Measurements from ENCODE around the gene CMSS1.

Gene CMSS1

GRCh38 chr3:100140976-100141375 is 323.3 kb downstream of the CMSS1 start:
- TF ChIP-seq CTCF (IDR thresholded peaks at IDR 0.05; ENCODE audit: borderline replicate concordance, insufficient read depth, low read depth, low read length) = no peak
- no peak overlapping the region for H3K4me3 ChIP-seq (ENCODE audit: low read depth, low read length)

GRCh38 chr3:100141586-100141985 is 323.9 kb downstream of the CMSS1 start:
- H3K4me3 ChIP-seq (ENCODE audit: low read depth, low read length) = no peak overlapping the region
- TF ChIP-seq CTCF (IDR thresholded peaks at IDR 0.05; ENCODE audit: borderline replicate concordance, insufficient read depth, low read depth, low read length) = no peak

GRCh38 chr3:100144255-100144866 is 326.7 kb downstream of the CMSS1 start:
- H3K4me3 ChIP-seq (ENCODE audit: low read depth, low read length) = no peak overlapping the region
- TF ChIP-seq CTCF (IDR thresholded peaks at IDR 0.05; ENCODE audit: borderline replicate concordance, insufficient read depth, low read depth, low read length) = no peak

- no peak overlapping the region for H3K4me3 ChIP-seq (ENCODE audit: low read depth, low read length)
- TF ChIP-seq CTCF (IDR thresholded peaks at IDR 0.05; ENCODE audit: borderline replicate concordance, insufficient read depth, low read depth, low read length) = no peak
Observed at GRCh38 chr3:100149130-100149529, 331.5 kb downstream of the CMSS1 start.

- no peak overlapping the region for H3K4me3 ChIP-seq (ENCODE audit: low read depth, low read length)
- no peak for TF ChIP-seq CTCF (IDR thresholded peaks at IDR 0.05; ENCODE audit: borderline replicate concordance, insufficient read depth, low read depth, low read length)
Observed at GRCh38 chr3:100149713-100150415, 332.2 kb downstream of the CMSS1 start.

- TF ChIP-seq CTCF (IDR thresholded peaks at IDR 0.05; ENCODE audit: borderline replicate concordance, insufficient read depth, low read depth, low read length) = no peak
- H3K4me3 ChIP-seq (ENCODE audit: low read depth, low read length) = no peak overlapping the region
Observed at GRCh38 chr3:100150473-100150872, 332.8 kb downstream of the CMSS1 start.
